VCaP (cell line): ENCODE measurements around the gene CHRD.

Experiments
- H3K27ac ChIP-seq: fragments of 450-650 bp; 2 replicates; pipeline ENCODE4 v1.5.1; 2017
- TF ChIP-seq, protein P1 (sequence below): fragments of 450-650 bp; conservative IDR thresholded peaks from 2 replicates; pipeline ENCODE4 v1.5.1; 2017; ENCODE audit warnings: mild to moderate bottlenecking, moderate library complexity

CHRD gene

GRCh38 chr3:184381261-184382224, 1.7 kb downstream of the CHRD start:
- H3K27ac ChIP-seq, result no peak overlapping the region
- TF ChIP-seq, protein P1, sequence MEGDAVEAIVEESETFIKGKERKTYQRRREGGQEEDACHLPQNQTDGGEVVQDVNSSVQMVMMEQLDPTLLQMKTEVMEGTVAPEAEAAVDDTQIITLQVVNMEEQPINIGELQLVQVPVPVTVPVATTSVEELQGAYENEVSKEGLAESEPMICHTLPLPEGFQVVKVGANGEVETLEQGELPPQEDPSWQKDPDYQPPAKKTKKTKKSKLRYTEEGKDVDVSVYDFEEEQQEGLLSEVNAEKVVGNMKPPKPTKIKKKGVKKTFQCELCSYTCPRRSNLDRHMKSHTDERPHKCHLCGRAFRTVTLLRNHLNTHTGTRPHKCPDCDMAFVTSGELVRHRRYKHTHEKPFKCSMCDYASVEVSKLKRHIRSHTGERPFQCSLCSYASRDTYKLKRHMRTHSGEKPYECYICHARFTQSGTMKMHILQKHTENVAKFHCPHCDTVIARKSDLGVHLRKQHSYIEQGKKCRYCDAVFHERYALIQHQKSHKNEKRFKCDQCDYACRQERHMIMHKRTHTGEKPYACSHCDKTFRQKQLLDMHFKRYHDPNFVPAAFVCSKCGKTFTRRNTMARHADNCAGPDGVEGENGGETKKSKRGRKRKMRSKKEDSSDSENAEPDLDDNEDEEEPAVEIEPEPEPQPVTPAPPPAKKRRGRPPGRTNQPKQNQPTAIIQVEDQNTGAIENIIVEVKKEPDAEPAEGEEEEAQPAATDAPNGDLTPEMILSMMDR, result no peak

DNA sequence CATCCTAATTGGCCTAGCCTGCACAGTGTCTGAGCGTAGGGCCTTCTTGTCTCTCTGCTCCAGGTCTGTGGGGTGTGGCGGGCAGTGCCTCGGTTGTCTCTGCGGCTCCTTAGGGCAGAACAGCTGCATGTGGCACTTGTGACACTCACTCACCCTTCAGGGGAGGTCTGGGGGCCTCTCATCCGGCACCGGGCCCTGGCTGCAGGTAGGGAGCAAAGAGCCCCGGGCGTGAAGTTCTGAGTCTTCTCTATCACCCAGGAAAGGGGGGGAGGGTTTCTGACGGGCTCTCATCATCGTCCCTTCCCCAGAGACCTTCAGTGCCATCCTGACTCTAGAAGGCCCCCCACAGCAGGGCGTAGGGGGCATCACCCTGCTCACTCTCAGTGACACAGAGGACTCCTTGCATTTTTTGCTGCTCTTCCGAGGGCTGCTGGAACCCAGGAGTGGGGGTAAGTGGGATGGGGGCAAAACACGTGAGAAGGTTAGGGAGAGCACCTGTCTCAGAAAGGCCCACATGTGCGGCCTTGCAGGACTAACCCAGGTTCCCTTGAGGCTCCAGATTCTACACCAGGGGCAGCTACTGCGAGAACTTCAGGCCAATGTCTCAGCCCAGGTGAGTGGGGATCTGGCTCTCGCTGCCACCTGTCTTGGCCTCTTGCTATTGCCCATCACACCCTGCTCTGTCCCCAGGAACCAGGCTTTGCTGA, 2.6 kb downstream of the CHRD start:
- no peak overlapping the region for H3K27ac ChIP-seq
- TF ChIP-seq, protein P1, result no peak

- TF ChIP-seq, protein P1, result no peak
- no peak overlapping the region for H3K27ac ChIP-seq
Measured at GRCh38 chr3:184383033-184383740, 3.3 kb downstream of the CHRD start.

DNA sequence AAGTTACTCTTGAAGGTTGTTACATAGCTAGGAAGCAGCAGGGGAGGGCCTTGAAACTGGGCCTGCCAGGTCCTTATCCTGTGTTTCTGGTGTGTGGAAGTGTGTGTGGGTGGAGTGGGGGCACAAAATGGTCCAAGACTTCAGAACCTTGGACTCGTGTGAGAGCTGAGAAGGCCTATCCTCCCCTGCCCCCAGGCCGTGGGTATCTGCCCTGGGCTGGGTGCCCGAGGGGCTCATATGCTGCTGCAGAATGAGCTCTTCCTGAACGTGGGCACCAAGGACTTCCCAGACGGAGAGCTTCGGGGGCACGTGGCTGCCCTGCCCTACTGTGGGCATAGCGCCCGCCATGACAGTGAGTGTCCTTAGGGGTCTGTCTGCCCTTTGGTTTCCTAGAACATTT, 4.5 kb downstream of the CHRD start:
- TF ChIP-seq, protein P1, result no peak
- H3K27ac ChIP-seq, result no peak overlapping the region

DNA sequence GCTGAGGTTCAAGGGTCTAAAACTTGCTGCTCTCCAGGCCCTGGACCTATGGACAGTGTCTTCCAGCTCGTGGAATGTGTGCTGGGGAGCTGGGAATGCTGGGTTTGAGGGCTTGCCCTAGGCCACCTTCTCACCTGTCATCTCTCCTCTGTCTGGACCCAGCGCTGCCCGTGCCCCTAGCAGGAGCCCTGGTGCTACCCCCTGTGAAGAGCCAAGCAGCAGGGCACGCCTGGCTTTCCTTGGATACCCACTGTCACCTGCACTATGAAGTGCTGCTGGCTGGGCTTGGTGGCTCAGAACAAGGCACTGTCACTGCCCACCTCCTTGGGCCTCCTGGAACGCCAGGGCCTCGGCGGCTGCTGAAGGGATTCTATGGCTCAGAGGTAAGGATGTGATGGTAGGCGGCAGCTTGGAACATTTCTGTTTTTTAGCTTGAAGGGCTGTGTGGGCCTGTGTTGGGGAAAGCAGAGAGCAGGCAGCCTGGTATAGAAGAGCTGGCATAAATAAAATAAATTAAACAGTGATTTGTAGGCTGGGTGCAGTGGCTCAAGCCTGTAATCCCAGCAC, 5.1 kb downstream of the CHRD start:
- TF ChIP-seq, protein P1, result no peak
- no peak overlapping the region for H3K27ac ChIP-seq

- no peak overlapping the region for H3K27ac ChIP-seq
- TF ChIP-seq, protein P1, result no peak
Measured at GRCh38 chr3:184386047-184386806, 6.4 kb downstream of the CHRD start.
